MM.1S (cell line): ENCODE measurements around the gene MACROH2A2.

Source experiments
- DNase-seq: peaks from one replicate; pipeline ENCODE4 v3.0.0-alpha.2; 2015
- H2AFZ ChIP-seq: fragments of 300-600 bp; sonication (generic); 2 replicates; pipeline ENCODE4 v1.6.0; 2016; ENCODE audit warnings: antibody characterized with exemption, low read length
- H3F3A ChIP-seq: fragments of 300-600 bp; sonication (generic); 2 replicates; pipeline ENCODE4 v1.6.1; 2016; ENCODE audit warnings: mild to moderate bottlenecking, antibody characterized with exemption, low read length, moderate library complexity, mixed read lengths; ENCODE audit not compliant: insufficient read depth
- H3K27ac ChIP-seq: fragments of 300-600 bp; sonication (generic); 2 replicates; pipeline ENCODE4 v1.5.1; 2016; ENCODE audit warnings: mild to moderate bottlenecking, low read length
- H3K27me3 ChIP-seq: fragments of 300-600 bp; sonication (generic); replicated peaks from 2 replicates; pipeline ENCODE4 v1.6.0; 2016; ENCODE audit warnings: low read length; ENCODE audit not compliant: insufficient read depth
- H3K36me3 ChIP-seq: fragments of 300-600 bp; sonication (generic); replicated peaks from 2 replicates; pipeline ENCODE4 v1.6.1; 2016; ENCODE audit warnings: mild to moderate bottlenecking, low read length, mixed read lengths; ENCODE audit not compliant: insufficient read depth
- H3K4me1 ChIP-seq: fragments of 300-600 bp; sonication (generic); 2 replicates; pipeline ENCODE4 v1.6.1; 2016; ENCODE audit warnings: low read length, mixed read lengths
- H3K4me2 ChIP-seq: fragments of 300-600 bp; sonication (generic); 2 replicates; pipeline ENCODE4 v1.6.0; 2016; ENCODE audit warnings: low read depth, low read length
- H3K4me3 ChIP-seq: fragments of 300-600 bp; sonication (generic); 2 replicates; pipeline ENCODE4 v1.5.1; 2016; ENCODE audit warnings: low read length, mixed read lengths
- H3K79me2 ChIP-seq: fragments of 300-600 bp; sonication (generic); 2 replicates; pipeline ENCODE4 v1.6.1; 2016; ENCODE audit warnings: mixed run types, low read length, mixed read lengths
- H3K9ac ChIP-seq: fragments of 300-600 bp; sonication (generic); 2 replicates; pipeline ENCODE4 v1.6.1; 2016; ENCODE audit warnings: low read length, mixed read lengths
- H3K9me2 ChIP-seq: fragments of 300-600 bp; sonication (generic); replicated peaks from 2 replicates; pipeline ENCODE4 v1.6.1; 2016; ENCODE audit warnings: mild to moderate bottlenecking, low read length, mixed read lengths; ENCODE audit not compliant: insufficient read depth
- H3K9me3 ChIP-seq: fragments of 300-600 bp; sonication (generic); replicated peaks from 2 replicates; pipeline ENCODE4 v1.6.1; 2016; ENCODE audit warnings: mild to moderate bottlenecking, low read length, mixed read lengths; ENCODE audit not compliant: insufficient read depth
- H4K20me1 ChIP-seq: fragments of 300-600 bp; sonication (generic); 2 replicates; pipeline ENCODE4 v1.6.1; 2016; ENCODE audit warnings: mild to moderate bottlenecking, low read length, moderate library complexity, mixed read lengths; ENCODE audit not compliant: insufficient read depth
- EZH2 ChIP-seq: fragments of 300-600 bp; sonication (generic); optimal IDR thresholded peaks from 2 replicates; pipeline ENCODE3; 2017; ENCODE audit warnings: low read depth, mild to moderate bottlenecking, antibody characterized with exemption, low read length, mixed read lengths
- EZH2phosphoT487 ChIP-seq: fragments of 300-600 bp; sonication (generic); IDR thresholded peaks from 2 replicates; pipeline ENCODE4 v1.6.1; 2018; ENCODE audit warnings: antibody characterized with exemption, low read length
- TF ChIP-seq, protein P1 (sequence below): fragments of 300-600 bp; sonication (generic); IDR thresholded peaks from 2 replicates; pipeline ENCODE4 v1.5.1; 2016; ENCODE audit warnings: antibody characterized with exemption, low read length, mixed read lengths

Gene MACROH2A2

GRCh38 chr10:70140297-70140696 is 87.7 kb downstream of the MACROH2A2 start:
- Histone ChIP-seq H4K20me1 (no peaks in the 10 kb centered on the region), H3K9ac (no peak overlapping the region), H3K79me2 (peaks cover 13% of the 10 kb centered on the region), H3K4me3 (no peak overlapping the region), H3K27ac (no peak overlapping the region), H2AFZ (no peak overlapping the region), H3K9me3 (no peaks in the 10 kb centered on the region), H3K4me1 (peaks cover 6% of the 10 kb centered on the region; the same call in 1 of the 2 replicates), H3K27me3 (no peaks in the 10 kb centered on the region), H3K4me2 (no peak overlapping the region), H3K36me3 (no peaks in the 10 kb centered on the region), H3K9me2 (no peaks in the 10 kb centered on the region), H3F3A (no peaks in the 10 kb centered on the region)
- DNase-seq: no peak
- no peak for TF ChIP-seq EZH2phosphoT487
- TF ChIP-seq EZH2: no peak
- TF ChIP-seq, protein P1, sequence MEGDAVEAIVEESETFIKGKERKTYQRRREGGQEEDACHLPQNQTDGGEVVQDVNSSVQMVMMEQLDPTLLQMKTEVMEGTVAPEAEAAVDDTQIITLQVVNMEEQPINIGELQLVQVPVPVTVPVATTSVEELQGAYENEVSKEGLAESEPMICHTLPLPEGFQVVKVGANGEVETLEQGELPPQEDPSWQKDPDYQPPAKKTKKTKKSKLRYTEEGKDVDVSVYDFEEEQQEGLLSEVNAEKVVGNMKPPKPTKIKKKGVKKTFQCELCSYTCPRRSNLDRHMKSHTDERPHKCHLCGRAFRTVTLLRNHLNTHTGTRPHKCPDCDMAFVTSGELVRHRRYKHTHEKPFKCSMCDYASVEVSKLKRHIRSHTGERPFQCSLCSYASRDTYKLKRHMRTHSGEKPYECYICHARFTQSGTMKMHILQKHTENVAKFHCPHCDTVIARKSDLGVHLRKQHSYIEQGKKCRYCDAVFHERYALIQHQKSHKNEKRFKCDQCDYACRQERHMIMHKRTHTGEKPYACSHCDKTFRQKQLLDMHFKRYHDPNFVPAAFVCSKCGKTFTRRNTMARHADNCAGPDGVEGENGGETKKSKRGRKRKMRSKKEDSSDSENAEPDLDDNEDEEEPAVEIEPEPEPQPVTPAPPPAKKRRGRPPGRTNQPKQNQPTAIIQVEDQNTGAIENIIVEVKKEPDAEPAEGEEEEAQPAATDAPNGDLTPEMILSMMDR: no peak

DNA sequence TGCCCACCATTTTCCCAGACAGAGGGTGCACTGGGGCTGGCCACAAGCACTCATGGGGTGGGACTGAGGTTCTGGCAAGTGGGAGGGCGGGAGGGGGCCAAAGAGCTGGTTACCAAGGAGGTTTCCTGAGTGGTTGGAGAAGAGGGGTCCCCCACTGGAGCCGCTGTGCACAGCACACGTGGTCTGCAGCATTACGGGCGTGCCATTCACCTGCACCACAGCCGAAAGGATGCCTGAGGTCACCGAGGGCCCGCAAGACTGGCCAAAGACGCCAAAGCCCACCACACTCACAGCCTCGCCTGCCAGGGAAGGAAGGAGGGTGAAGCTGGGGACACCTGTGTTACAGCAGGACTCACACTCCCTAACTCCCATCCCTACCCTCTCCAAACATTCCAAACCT is 89.9 kb downstream of the MACROH2A2 start:
- H3K36me3 ChIP-seq: no peaks in the 10 kb centered on the region
- H3K9me3 ChIP-seq: no peaks in the 10 kb centered on the region
- H2AFZ ChIP-seq: no peak overlapping the region
- H3K4me1 ChIP-seq: peaks cover 6% of the 10 kb centered on the region; the same call in 1 of the 2 replicates
- no peak overlapping the region for H3K4me3 ChIP-seq
- peaks cover 14% of the 10 kb centered on the region for H3K79me2 ChIP-seq
- no peak overlapping the region for H3K27ac ChIP-seq
- H4K20me1 ChIP-seq: no peaks in the 10 kb centered on the region
- no peaks in the 10 kb centered on the region for H3K9me2 ChIP-seq
- DNase-seq: no peak
- no peaks in the 10 kb centered on the region for H3K27me3 ChIP-seq
- H3K4me2 ChIP-seq: no peak overlapping the region
- no peak overlapping the region for H3K9ac ChIP-seq
- peaks cover 13% of the 10 kb centered on the region for H3F3A ChIP-seq
- TF ChIP-seq EZH2 (no peak), EZH2phosphoT487 (no peak)
- TF ChIP-seq, protein P1: no peak

DNA sequence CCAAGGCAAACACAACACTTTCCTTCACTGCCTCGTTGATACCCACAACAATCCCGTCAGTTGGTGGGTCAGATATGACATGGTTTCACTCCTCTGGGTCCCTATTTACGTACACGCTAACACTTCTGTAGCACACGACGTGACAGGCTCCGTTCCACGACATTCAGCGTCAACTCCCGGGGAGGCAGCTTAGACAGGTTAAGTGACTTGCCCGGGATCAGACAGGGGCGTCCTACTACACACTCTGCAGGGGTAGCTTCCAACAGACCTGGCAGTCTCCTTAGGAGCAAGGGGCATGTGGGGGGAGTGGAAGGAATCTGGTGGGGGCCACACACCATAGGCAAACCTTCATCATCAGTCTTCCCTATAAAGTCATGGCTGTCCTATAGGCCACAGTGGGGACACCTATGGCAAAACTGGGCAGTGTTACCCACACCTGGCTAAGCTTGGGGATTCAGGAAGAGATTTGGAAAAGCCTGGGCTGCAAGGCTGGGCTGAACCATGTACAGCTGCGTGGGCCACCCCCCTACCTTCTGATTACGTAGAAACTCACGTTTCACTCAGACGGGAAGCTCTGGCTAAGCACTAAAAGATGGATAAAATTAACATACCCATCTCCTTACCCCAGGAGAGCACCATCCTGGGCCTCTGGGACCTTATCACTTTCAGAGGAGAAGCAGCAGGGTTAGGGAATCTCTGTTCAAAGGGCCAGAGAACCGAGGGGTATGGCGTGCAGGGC is 91.9 kb downstream of the MACROH2A2 start:
- H3K9me3 ChIP-seq: no peaks in the 10 kb centered on the region
- H3K27me3 ChIP-seq: no peaks in the 10 kb centered on the region
- H3K79me2 ChIP-seq: peaks cover 14% of the 10 kb centered on the region
- H3F3A ChIP-seq: peaks cover 17% of the 10 kb centered on the region
- H2AFZ ChIP-seq: no peak overlapping the region
- no peak for DNase-seq
- H3K9me2 ChIP-seq: no peaks in the 10 kb centered on the region
- H3K4me2 ChIP-seq: peak overlapping the region; percentile 90
- H3K9ac ChIP-seq: no peak overlapping the region; the same call in 1 of the 2 replicates
- no peaks in the 10 kb centered on the region for H4K20me1 ChIP-seq
- H3K27ac ChIP-seq: no peak overlapping the region
- no peak overlapping the region for H3K4me3 ChIP-seq
- no peaks in the 10 kb centered on the region for H3K36me3 ChIP-seq
- H3K4me1 ChIP-seq: peaks cover 6% of the 10 kb centered on the region; the same call in 1 of the 2 replicates
- TF ChIP-seq, protein P1: no peak
- TF ChIP-seq EZH2phosphoT487: no peak
- TF ChIP-seq EZH2: no peak
